DMS114 treated with DMSO at 0.1 percent for 48 hours (cell line): ENCODE data around the gene NFS1.
"Not testable (repeated sequence)": the region's sequence is repeated elsewhere in the genome, so short reads cannot be mapped to it uniquely, and the experiment has no call there.

Experiments used
- DNase-seq: peaks from one replicate; lab custom pipeline; 2025; ENCODE audit not compliant: unreplicated experiment; lab: John Stamatoyannopoulos, UW

Gene NFS1

GRCh38 chr20:35699127-35699956 is at the start of gene NFS1, which contains the start of gene ROMO1:
Gene NFS1 (minus strand): TSS chr20:35699352. CDS start chr20:35699288, 64 bp downstream.
Gene ROMO1 (plus strand): TSS chr20:35699405. CDS start chr20:35699633, 228 bp downstream.
- DNase-seq: peak; percentile 70

GRCh38 chr20:35744492-35744841 is 45.3 kb upstream of the NFS1 start:
- DNase-seq: not testable (repeated sequence)

- DNase-seq: no peak
These were observed 44.7 kb upstream of the NFS1 start for GRCh38 chr20:35743693-35744491.

GRCh38 chr20:35742741-35743523 is 43.8 kb upstream of the NFS1 start:
- DNase-seq: no peak

GRCh38 chr20:35741892-35742740 is 43.0 kb upstream of the NFS1 start, which contains the start of gene RBM39:
Gene RBM39 (minus strand): TSS chr20:35742260. CDS start chr20:35740874, 1,386 bp downstream.
- DNase-seq: peak; percentile 98

- DNase-seq: no peak
These were observed 40.4 kb upstream of the NFS1 start for GRCh38 chr20:35739294-35740163.

GRCh38 chr20:35738410-35739179 is 39.4 kb upstream of the NFS1 start:
- no peak for DNase-seq

- no peak for DNase-seq
These were observed 38.7 kb upstream of the NFS1 start for GRCh38 chr20:35737865-35738333.

GRCh38 chr20:35735826-35736470 is 36.8 kb upstream of the NFS1 start:
- no peak for DNase-seq

GRCh38 chr20:35734777-35735649 is 35.9 kb upstream of the NFS1 start:
- no peak for DNase-seq

- DNase-seq: no peak
These were observed 35.2 kb upstream of the NFS1 start for GRCh38 chr20:35734374-35734773.

- DNase-seq: no peak
These were observed 33.5 kb upstream of the NFS1 start for GRCh38 chr20:35732644-35732982.

- no peak for DNase-seq
These were observed 32.9 kb upstream of the NFS1 start for GRCh38 chr20:35731862-35732643.

GRCh38 chr20:35731469-35731788 is 32.3 kb upstream of the NFS1 start:
- DNase-seq: no peak

- no peak for DNase-seq
These were observed 31.7 kb upstream of the NFS1 start for GRCh38 chr20:35730583-35731468.
